Liver (tissue), 9 donors: ENCODE measurements around the gene EPHA6. TPM values are rescaled to one million over a fixed set of nuclear protein-coding genes. Genes with fewer than 3 reads are reported as not detected.
"Not testable (repeated sequence)": the region's sequence is repeated elsewhere in the genome, so short reads cannot be mapped to it uniquely, and the experiment has no call there.

Experiments used
- DNase-seq: peaks from one replicate; pipeline ENCODE4 v3.0.0-alpha.2; 2017; ENCODE audit warnings: low spot score
- H3K27ac ChIP-seq, 2 donors: one replicate each; pipeline ENCODE4 v1.7.0; 2013; ENCODE audit warnings: inconsistent platforms in 2 of 2, low read length in 2 of 2, control low read depth in 1 of 2, low read depth in 1 of 2, mild to moderate bottlenecking in 1 of 2
- H3K27me3 ChIP-seq, 4 donors: one replicate each; pipeline versions ENCODE4 v1.6.1 to v1.7.0; 2013; ENCODE audit warnings: low read length in 3 of 4, inconsistent platforms in 1 of 4, mild to moderate bottlenecking in 1 of 4, moderate library complexity in 1 of 4; ENCODE audit not compliant: control insufficient read depth in 4 of 4, insufficient read depth in 4 of 4
- H3K36me3 ChIP-seq, 4 donors: one replicate each; pipeline versions ENCODE4 v1.6.1 to v1.7.0; 2013; ENCODE audit warnings: low read length in 3 of 4, mild to moderate bottlenecking in 3 of 4, low read depth in 1 of 4, moderate library complexity in 1 of 4; ENCODE audit not compliant: control insufficient read depth in 4 of 4, insufficient read depth in 3 of 4
- H3K4me1 ChIP-seq, 4 donors: one replicate each; pipeline versions ENCODE4 v1.6.1 to v1.7.0; 2013; ENCODE audit warnings: low read length in 3 of 4, mild to moderate bottlenecking in 3 of 4, moderate library complexity in 1 of 4; ENCODE audit not compliant: control insufficient read depth in 4 of 4, insufficient read depth in 4 of 4
- H3K4me3 ChIP-seq, 3 donors: one replicate each; pipeline versions ENCODE4 v1.6.1 to v1.7.0; 2013; ENCODE audit warnings: low read length in 3 of 3, control low read depth in 1 of 3, low read depth in 1 of 3, mild to moderate bottlenecking in 1 of 3
- H3K9ac ChIP-seq, 2 donors: one replicate each; pipeline ENCODE4 v1.7.0; 2013; ENCODE audit warnings: low read length in 2 of 2, mild to moderate bottlenecking in 2 of 2, moderate library complexity in 2 of 2, control low read depth in 1 of 2, low read depth in 1 of 2
- H3K9me3 ChIP-seq, 4 donors: one replicate each; pipeline versions ENCODE4 v1.6.1 to v1.7.0; 2013; ENCODE audit warnings: low read length in 3 of 4; ENCODE audit not compliant: control insufficient read depth in 4 of 4
- EGR1 ChIP-seq, 2 donors: IDR thresholded peaks; 2 replicates each; pipeline ENCODE4 v1.6.1; 2016 to 2018; ENCODE audit warnings: antibody characterized with exemption in 2 of 2, low read depth in 2 of 2
- FOXA2 ChIP-seq: IDR thresholded peaks from 2 replicates; pipeline ENCODE4 v1.6.1; 2016; ENCODE audit warnings: antibody characterized with exemption
- GABPA ChIP-seq, 2 donors: IDR thresholded peaks in 1 of 2; conservative IDR thresholded peaks in 1 of 2; 2 replicates each; pipeline ENCODE4 v1.6.1; 2016; ENCODE audit warnings: antibody characterized with exemption in 2 of 2, mild to moderate bottlenecking in 1 of 2, moderate library complexity in 1 of 2
- HNF4A ChIP-seq, 2 donors: conservative IDR thresholded peaks; 2 replicates each; pipeline ENCODE4 v1.6.1; 2016; ENCODE audit warnings: antibody characterized with exemption in 2 of 2, mild to moderate bottlenecking in 2 of 2
- HNF4G ChIP-seq: IDR thresholded peaks from 2 replicates; pipeline ENCODE4 v1.6.1; 2016; ENCODE audit warnings: antibody characterized with exemption
- JUND ChIP-seq, 2 donors: IDR thresholded peaks; 2 replicates each; pipeline ENCODE4 v1.6.1; 2016; ENCODE audit warnings: antibody characterized with exemption in 2 of 2
- RAD21 ChIP-seq, 2 donors: IDR thresholded peaks; 2 replicates each; pipeline ENCODE4 v1.6.1; 2016; ENCODE audit warnings: antibody characterized with exemption in 2 of 2, mild to moderate bottlenecking in 2 of 2
- RXRA ChIP-seq, 2 donors: IDR thresholded peaks; 2 replicates each; pipeline ENCODE4 v1.6.1; 2017 to 2018; ENCODE audit warnings: antibody characterized with exemption in 2 of 2, mild to moderate bottlenecking in 1 of 2
- SP1 ChIP-seq: IDR thresholded peaks from 2 replicates; pipeline ENCODE4 v1.6.1; 2018; ENCODE audit warnings: antibody characterized with exemption, mild to moderate bottlenecking
- TAF1 ChIP-seq: conservative IDR thresholded peaks from 2 replicates; pipeline ENCODE4 v1.6.1; 2016; ENCODE audit warnings: antibody characterized with exemption, mild to moderate bottlenecking
- YY1 ChIP-seq: IDR thresholded peaks from 2 replicates; pipeline ENCODE4 v1.6.1; 2016; ENCODE audit warnings: antibody characterized with exemption, mild to moderate bottlenecking
- WGBS: extraction: QIAGEN DNeasy Blood & Tissue Kit; methylation state at CpG from one replicate; pipeline ENCODE4 v1.1.7; 2013; 5-methylcytosine and 5-hydroxymethylcytosine counted together
- polyA plus RNA-seq, 2 donors: library from polyadenylated mRNA; stranded (reverse) in 1 of 2; unstranded in 1 of 2; fragments of 200-250 nt in 1 of 2; fragments of >200 nt in 1 of 2; fragmentation: Nextera tagmentation in 1 of 2; extraction: Ambion mirVana in 1 of 2; gene quantifications; one replicate each; pipeline versions ENCODE4 v1.2.1 to v1.2.3, GENCODE V29; 2013 to 2015
- total RNA-seq, 2 donors: library from RNA; depleted of rRNA; stranded (reverse); fragments of >200 nt; gene quantifications; one replicate each; pipeline ENCODE4 v1.2.3, GENCODE V29; 2014
- TF ChIP-seq, protein P1 (sequence below): fragments of 150-350 bp; IDR thresholded peaks from 2 replicates; pipeline ENCODE4 v1.5.1; 2017; ENCODE audit warnings: improper control_type of control experiment, low read depth, low read length; ENCODE audit not compliant: missing input control
- TF ChIP-seq, protein P2 (sequence below): IDR thresholded peaks from 2 replicates; pipeline ENCODE4 v1.6.1; 2016; ENCODE audit warnings: antibody characterized with exemption
- TF ChIP-seq, protein P3 (sequence below): IDR thresholded peaks from 2 replicates; pipeline ENCODE4 v1.6.1; 2016; ENCODE audit warnings: antibody characterized with exemption
- donor health status: healthy.
- donor health status: healthy.
- donor health status: healthy.
- donor health status: healthy.
- donor health status: healthy.

EPHA6 gene
- total and polyA plus RNA-seq, 4 donors, result 0.05 to 0.17 (median 0.05) TPM; not detected in 1

- TF ChIP-seq, protein P1, sequence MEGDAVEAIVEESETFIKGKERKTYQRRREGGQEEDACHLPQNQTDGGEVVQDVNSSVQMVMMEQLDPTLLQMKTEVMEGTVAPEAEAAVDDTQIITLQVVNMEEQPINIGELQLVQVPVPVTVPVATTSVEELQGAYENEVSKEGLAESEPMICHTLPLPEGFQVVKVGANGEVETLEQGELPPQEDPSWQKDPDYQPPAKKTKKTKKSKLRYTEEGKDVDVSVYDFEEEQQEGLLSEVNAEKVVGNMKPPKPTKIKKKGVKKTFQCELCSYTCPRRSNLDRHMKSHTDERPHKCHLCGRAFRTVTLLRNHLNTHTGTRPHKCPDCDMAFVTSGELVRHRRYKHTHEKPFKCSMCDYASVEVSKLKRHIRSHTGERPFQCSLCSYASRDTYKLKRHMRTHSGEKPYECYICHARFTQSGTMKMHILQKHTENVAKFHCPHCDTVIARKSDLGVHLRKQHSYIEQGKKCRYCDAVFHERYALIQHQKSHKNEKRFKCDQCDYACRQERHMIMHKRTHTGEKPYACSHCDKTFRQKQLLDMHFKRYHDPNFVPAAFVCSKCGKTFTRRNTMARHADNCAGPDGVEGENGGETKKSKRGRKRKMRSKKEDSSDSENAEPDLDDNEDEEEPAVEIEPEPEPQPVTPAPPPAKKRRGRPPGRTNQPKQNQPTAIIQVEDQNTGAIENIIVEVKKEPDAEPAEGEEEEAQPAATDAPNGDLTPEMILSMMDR, result no peak
- no peak for TF ChIP-seq RXRA (IDR thresholded peaks at IDR 0.05)
- TF ChIP-seq TAF1, result no peak
- no peak for TF ChIP-seq SP1
- no peak for TF ChIP-seq JUND (IDR thresholded peaks at IDR 0.05)
- TF ChIP-seq HNF4G, result no peak
- TF ChIP-seq GABPA (IDR thresholded peaks at IDR 0.05 in 1 of 2, conservative IDR thresholded peaks at IDR 0.05 in 1 of 2), result no peak
- TF ChIP-seq, protein P2, sequence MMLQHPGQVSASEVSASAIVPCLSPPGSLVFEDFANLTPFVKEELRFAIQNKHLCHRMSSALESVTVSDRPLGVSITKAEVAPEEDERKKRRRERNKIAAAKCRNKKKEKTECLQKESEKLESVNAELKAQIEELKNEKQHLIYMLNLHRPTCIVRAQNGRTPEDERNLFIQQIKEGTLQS, result no peak
- TF ChIP-seq EGR1 (IDR thresholded peaks at IDR 0.05; ENCODE audit: low read depth in 2 of 2), result no peak
- no peak for TF ChIP-seq HNF4A (conservative IDR thresholded peaks at IDR 0.05)
- TF ChIP-seq RAD21 (IDR thresholded peaks at IDR 0.05), result no peak
Observed at GRCh38 chr3:97612632-97613031, 798.2 kb downstream of the EPHA6 start (continued).

DNA sequence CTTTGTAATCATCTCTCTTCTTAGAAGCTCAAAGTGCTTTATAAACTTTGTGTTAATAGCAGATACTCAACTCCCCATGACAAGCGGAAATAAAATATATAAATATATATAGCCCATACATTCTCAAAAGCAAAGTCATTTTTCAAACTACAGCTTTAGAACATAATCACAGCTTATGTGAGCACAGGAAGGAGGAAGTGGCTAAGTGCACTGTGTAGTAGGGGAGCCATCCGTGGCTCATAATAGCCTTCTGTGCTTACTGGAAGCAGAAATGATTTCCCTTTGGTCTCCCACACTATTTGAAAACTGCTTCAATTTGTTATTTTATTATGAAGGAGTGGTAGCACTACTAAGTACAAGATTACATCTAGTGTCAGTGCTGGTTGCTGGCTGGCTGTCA, 798.7 kb downstream of the EPHA6 start:
- H3K4me1 ChIP-seq, result no peaks in the 10 kb centered on the region
- 56% methylated on average over 2 of the region's 2 CpGs for WGBS
- TF ChIP-seq HNF4G, result no peak
- TF ChIP-seq FOXA2, result no peak
- H3K4me3 ChIP-seq, result no peak overlapping the region
- no peak overlapping the region for H3K27ac ChIP-seq
- H3K9ac ChIP-seq, result no peak overlapping the region
- no peaks in the 10 kb centered on the region for H3K36me3 ChIP-seq
- peaks cover 0 to 2% (median 0%) of the 10 kb centered on the region in 4 donors for H3K27me3 ChIP-seq
- H3K9me3 ChIP-seq, result peaks cover 0 to 2% (median 0%) of the 10 kb centered on the region in 4 donors
- no peak for DNase-seq

- not testable (repeated sequence) for H3K9me3 ChIP-seq, H3K9ac ChIP-seq, H3K36me3 ChIP-seq, H3K4me1 ChIP-seq, DNase-seq, H3K4me3 ChIP-seq, H3K27me3 ChIP-seq, H3K27ac ChIP-seq
- WGBS, result 79% methylated on average over 1 of the region's 1 CpG
Observed at GRCh38 chr3:97620514-97620913, 806.1 kb downstream of the EPHA6 start.

GRCh38 chr3:97636465-97636864, 822.1 kb downstream of the EPHA6 start:
- 66% methylated on average over 1 of the region's 1 CpG for WGBS
- TF ChIP-seq RAD21 (IDR thresholded peaks at IDR 0.05), result no peak
- TF ChIP-seq, protein P3, sequence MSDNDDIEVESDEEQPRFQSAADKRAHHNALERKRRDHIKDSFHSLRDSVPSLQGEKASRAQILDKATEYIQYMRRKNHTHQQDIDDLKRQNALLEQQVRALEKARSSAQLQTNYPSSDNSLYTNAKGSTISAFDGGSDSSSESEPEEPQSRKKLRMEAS, result no peak
- no peak for TF ChIP-seq TAF1
- no peak for TF ChIP-seq YY1
- H3K27ac ChIP-seq, result no peak overlapping the region
- no peak overlapping the region for H3K4me3 ChIP-seq
- DNase-seq, result no peak
- peaks cover 0 to 3% (median 0%) of the 10 kb centered on the region in 4 donors for H3K27me3 ChIP-seq
- H3K9me3 ChIP-seq, result no peaks in the 10 kb centered on the region
- no peaks in the 10 kb centered on the region for H3K36me3 ChIP-seq
- no peak overlapping the region for H3K9ac ChIP-seq
- no peaks in the 10 kb centered on the region for H3K4me1 ChIP-seq
